Measurements from ENCODE around the gene ADAMTS3. TPM values are rescaled to one million over a fixed set of nuclear protein-coding genes. Genes with fewer than 3 reads are reported as not detected.

Gene ADAMTS3
- polyA plus RNA-seq, 5 donors, result 4.8 to 9.2 (median 8.7) TPM

GRCh38 chr4:72418458-72418857, 150.6 kb downstream of the ADAMTS3 start:
- DNase-seq, result peak; percentile 43 to 49

DNA sequence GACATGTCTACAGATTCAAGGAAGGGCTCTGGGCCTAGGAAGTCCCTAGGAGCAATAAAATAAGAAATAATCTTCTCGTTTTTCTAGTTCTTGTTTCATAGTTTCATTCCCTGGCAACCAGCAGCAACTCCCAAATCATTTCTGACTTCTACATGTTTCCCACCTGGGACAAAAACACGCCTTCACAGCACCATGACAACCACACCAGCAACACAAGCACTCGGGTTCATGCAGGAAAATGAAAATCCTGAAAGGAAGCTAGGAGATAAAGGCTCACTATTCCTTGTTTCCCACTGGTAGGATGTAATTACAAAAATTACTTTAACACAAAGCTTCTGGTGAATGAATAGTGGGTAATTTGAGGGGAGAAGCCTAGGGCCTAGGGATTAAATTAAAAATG, 158.9 kb downstream of the ADAMTS3 start:
- DNase-seq, result no peak

DNA sequence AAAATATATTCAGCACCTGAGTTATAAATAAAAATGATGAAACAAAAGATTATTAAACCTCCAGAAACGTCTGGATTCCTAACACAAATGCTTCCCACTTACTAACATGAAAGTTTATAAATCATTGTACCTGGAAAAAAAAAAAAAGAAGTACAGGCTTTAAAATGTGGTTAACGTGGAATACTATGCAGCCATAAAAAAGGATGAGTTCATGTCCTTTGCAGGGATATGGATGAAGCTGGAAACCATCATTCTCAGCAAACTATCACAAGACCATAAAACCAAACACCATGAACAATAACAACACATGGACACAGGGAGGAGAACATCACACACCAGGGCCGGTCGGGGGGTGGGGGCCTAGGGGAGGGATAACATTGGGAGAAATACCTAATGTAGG, 160.5 kb downstream of the ADAMTS3 start:
- no peak for DNase-seq

DNA sequence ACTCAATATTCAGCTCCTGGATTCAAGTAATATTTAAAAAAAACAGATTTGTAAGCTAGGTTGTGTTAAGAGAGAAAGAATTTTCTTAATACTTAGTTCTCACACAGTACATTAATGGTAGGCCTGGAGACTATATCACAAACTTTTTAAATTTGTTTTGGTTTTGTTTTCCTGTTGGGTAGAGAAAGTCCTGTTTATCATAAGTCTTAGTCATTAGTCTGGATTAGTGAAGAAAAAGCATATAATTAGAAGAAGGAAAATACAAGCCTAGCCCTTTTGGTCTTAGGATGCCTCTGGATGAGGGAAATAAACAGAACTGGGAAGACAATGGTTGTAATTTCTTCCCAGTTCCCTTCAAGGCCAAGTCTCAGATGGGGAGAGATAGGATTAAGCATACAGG, 163.6 kb downstream of the ADAMTS3 start:
- DNase-seq, result no peak

DNA sequence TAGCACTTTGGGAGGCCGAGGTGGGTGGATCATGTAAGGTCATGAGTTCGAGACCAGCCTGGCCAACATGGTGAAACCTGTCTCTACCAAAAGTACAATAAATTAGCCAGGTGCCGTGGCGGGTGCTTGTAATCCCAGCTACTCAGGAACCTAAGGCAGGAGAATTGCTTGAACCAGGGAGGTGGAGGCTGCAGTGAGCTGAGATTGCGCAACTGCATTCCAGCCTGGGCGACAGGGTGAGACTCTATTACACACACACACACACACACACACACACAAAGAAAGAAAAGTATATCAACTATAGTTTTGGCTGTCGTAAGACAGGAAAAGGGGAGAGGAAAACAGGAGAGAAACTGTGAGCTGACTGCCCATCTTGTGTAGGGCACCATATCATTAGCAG, 171.7 kb downstream of the ADAMTS3 start:
- no peak for DNase-seq

- no peak for DNase-seq
Measured at GRCh38 chr4:72394012-72394663, 174.9 kb downstream of the ADAMTS3 start.

- DNase-seq, result no peak
Measured at GRCh38 chr4:72391281-72391680, 177.7 kb downstream of the ADAMTS3 start.

DNA sequence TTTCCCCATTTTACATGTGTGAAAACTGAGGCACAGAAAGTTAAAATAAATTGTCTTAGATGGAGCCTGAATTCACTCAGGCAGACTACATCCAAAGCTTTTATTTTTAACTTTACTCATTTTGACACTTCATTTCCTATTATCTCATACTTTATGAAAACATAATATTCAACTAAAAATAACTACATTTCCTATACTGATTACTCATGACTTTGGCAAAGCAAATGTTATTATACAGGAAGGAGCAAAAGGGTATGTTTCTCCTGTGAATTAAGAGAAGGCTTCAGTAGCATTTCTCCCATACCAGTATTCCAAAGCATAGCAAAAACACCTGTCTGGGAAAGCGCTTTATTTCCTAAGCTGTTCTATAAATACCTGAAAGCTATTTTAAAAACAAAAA, 178.6 kb downstream of the ADAMTS3 start:
- peak in 1 of 2 donors; percentile 17 for DNase-seq

DNA sequence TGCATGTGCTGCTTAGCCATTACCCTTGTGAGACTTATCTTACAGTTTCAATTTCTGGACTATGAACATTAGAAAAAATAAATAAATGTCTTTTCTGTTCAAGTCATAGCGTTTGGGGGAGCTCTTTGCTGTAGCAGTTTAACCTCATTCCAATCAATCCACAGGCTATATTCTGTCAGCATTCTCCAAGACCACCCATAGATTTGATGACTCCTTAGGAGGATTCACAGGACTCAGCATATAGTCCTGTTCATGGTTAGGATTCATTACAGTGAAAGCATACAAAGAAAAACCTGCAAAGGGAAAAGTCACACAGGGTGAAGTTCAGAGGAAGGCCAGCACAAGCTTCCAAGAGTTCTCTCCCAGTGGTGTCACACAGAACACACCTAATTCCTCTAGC, 180.5 kb downstream of the ADAMTS3 start:
- no peak for DNase-seq

GRCh38 chr4:72387959-72388358, 181.1 kb downstream of the ADAMTS3 start:
- DNase-seq, result no peak

- no peak for DNase-seq
Measured at GRCh38 chr4:72383439-72383838, 185.6 kb downstream of the ADAMTS3 start.

- DNase-seq, result no peak
Measured at GRCh38 chr4:72378901-72379300, 190.1 kb downstream of the ADAMTS3 start.

DNA sequence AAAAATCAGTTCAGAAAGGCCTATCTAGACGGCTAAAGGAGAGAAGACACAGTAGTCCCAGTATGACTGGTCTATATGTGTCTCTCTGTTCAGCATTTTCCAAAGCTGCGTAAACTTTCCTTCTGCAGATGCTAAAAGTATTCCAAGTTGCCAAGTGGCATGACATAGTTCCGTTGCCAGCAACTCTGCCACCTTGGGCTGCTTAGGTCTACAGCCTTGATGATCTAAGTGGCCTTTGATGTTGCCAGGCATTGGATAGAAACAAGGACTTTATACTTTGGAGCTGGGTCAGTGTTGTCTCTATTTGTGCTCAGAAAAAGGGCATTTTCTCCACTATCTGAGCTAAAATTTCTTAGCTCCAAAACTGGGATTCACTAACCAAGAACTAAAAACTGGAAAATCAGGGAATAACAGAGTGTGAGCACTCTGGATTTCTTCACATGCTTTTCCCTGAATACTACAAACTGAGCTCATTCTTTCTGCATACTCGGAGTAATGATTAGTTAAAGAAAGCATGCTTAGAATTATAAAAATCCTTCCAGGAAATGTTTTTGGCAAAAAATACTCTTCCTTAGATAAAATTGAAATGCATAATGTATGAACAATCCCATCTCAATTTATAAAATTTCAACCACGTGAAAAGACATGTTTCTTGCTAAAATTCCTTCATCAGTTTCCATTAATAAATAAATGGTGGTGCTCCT, 191.4 kb downstream of the ADAMTS3 start:
- DNase-seq, result no peak

GRCh38 chr4:72376901-72377300, 192.1 kb downstream of the ADAMTS3 start:
- DNase-seq, result no peak

DNA sequence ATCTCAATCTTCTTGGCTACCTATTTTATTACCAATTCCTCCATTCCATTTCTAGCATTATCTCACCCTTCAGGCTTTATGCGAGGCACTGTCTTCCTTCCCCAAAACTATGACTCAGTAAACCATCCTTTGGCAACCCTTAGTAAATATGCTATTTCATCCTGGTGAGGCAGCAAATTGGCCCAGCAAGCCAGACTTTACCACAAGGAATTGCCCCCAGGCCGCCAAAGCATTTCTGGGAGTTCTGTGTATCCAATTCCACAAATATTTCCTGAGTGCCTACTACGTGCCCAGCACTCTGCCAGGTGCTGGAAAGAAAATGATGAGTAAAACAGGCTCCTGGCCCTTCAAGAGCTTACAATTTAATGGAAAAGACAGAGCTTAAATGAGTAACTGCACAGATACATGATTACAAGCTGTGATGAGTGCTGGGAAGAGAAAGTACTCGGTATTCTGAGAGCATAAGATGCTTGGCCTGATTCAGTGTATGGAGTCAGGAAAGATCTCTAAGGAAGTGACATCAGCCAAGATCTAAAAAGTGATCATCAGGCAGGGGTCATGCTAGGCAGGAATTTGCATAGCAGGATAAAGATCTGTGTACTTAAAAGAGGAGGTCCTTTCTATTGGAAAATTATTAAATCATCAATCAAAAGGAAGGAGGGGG, 193.8 kb downstream of the ADAMTS3 start:
- no peak for DNase-seq

DNA sequence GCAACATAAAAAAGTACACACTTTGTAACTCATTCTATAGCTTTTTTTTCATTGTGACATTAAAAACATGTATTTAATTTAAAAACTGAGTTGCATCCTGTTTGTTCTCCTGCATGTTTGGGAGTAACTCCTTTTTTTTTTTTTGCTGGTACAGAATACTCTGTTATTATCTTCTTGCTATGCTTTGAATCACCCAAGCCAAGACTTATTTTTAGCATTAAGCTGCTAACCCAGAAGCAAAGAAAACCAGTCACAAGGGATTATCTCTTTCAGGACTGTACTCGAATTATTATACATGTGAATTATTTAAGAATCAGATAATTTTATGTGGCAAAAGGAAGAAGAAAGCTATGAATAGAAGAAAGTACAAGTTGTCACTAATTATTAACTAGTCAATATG, 194.9 kb downstream of the ADAMTS3 start:
- DNase-seq, result no peak

GRCh38 chr4:72366601-72367000, 202.4 kb downstream of the ADAMTS3 start:
- DNase-seq, result no peak

- DNase-seq, result no peak
Measured at GRCh38 chr4:72365981-72366380, 203.0 kb downstream of the ADAMTS3 start.

- DNase-seq, result no peak
Measured at GRCh38 chr4:72365016-72365415, 204.0 kb downstream of the ADAMTS3 start.

GRCh38 chr4:72360075-72360474, 208.9 kb downstream of the ADAMTS3 start:
- no peak for DNase-seq

DNA sequence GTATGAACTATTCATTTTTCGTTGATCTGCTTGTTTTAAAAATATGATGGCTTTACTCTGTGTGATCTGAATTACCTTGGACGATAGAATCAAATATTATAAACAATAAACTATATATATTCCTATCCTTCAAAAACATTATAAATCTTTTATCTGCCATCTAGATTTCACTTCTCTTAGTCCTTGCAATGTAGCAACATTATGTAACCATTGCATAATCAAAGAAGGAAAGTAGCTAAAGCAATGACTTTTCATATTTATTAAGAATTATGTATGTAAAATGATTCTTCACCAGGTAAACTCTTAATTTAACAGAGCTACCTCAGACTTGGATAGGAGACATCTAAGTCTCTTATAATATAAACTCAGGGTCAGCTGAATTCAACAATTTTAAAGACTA, 210.5 kb downstream of the ADAMTS3 start:
- no peak for DNase-seq

GRCh38 chr4:72357908-72358307, 211.1 kb downstream of the ADAMTS3 start:
- DNase-seq, result no peak

- no peak for DNase-seq
Measured at GRCh38 chr4:72352711-72353110, 216.3 kb downstream of the ADAMTS3 start.

All from right lung (tissue), 5 donors.